ENCODE results near the gene TMEM232.

GRCh38 chr5:110681109-110681508, 45.4 kb downstream of the TMEM232 start:
- TF ChIP-seq CTCF (IDR thresholded peaks at IDR 0.05) (no peak), POLR2A (IDR thresholded peaks at IDR 0.05) (no peak), POLR2AphosphoS5 (IDR thresholded peaks at IDR 0.05) (no peak), EP300 (IDR thresholded peaks at IDR 0.05; ENCODE audit: low read depth) (no peak)

Data from transverse colon (tissue), 4 donors.